Measurements from ENCODE around the gene ACTRT2. TPM values are rescaled to one million over a fixed set of nuclear protein-coding genes. Genes with fewer than 3 reads are reported as not detected.

The ACTRT2 gene
- total RNA-seq, 1 donor from 2014 or later: not detected

GRCh38 chr1:3067301-3067670 lies 46.0 kb downstream of the ACTRT2 start:
- DNase-seq (ENCODE audit: low read depth in 2 of 2): no peak

GRCh38 chr1:3067671-3068563 lies 46.6 kb downstream of the ACTRT2 start:
- no peak for DNase-seq (ENCODE audit: low read depth in 2 of 2)

GRCh38 chr1:3068564-3069431 lies 47.5 kb downstream of the ACTRT2 start, which contains the start of gene PRDM16:
PRDM16 (plus strand) TSS chr1:3069203; CDS start chr1:3069260, 57 bp downstream.
- DNase-seq (ENCODE audit: low read depth in 2 of 2): peak in 1 of 2 donors; percentile 13

GRCh38 chr1:3069491-3070308 lies 48.4 kb downstream of the ACTRT2 start:
- DNase-seq (ENCODE audit: low read depth in 2 of 2): peak; percentile 28 to 48

GRCh38 chr1:3070309-3070643 lies 49.0 kb downstream of the ACTRT2 start:
- DNase-seq (ENCODE audit: low read depth in 2 of 2): peak in 1 of 2 donors; percentile 8

- peak in 1 of 2 donors; percentile 12 for DNase-seq (ENCODE audit: low read depth in 2 of 2)
Observed at GRCh38 chr1:3070644-3071564, 49.6 kb downstream of the ACTRT2 start.

- DNase-seq (ENCODE audit: low read depth in 2 of 2): no peak
Observed at GRCh38 chr1:3071565-3072390, 50.5 kb downstream of the ACTRT2 start.

Other genes starting within 250 kb of the ACTRT2 start
- gene TTC34, start 219.8 kb upstream of the ACTRT2 start, total RNA-seq: under 0.01 TPM in 2 replicates
- 0.22 TPM in 1 of 2 replicates, not detected in the other for gene PRDM16, start 47.7 kb downstream of the ACTRT2 start, total RNA-seq